ENCODE results near the gene DIDO1.

DIDO1 gene

DNA sequence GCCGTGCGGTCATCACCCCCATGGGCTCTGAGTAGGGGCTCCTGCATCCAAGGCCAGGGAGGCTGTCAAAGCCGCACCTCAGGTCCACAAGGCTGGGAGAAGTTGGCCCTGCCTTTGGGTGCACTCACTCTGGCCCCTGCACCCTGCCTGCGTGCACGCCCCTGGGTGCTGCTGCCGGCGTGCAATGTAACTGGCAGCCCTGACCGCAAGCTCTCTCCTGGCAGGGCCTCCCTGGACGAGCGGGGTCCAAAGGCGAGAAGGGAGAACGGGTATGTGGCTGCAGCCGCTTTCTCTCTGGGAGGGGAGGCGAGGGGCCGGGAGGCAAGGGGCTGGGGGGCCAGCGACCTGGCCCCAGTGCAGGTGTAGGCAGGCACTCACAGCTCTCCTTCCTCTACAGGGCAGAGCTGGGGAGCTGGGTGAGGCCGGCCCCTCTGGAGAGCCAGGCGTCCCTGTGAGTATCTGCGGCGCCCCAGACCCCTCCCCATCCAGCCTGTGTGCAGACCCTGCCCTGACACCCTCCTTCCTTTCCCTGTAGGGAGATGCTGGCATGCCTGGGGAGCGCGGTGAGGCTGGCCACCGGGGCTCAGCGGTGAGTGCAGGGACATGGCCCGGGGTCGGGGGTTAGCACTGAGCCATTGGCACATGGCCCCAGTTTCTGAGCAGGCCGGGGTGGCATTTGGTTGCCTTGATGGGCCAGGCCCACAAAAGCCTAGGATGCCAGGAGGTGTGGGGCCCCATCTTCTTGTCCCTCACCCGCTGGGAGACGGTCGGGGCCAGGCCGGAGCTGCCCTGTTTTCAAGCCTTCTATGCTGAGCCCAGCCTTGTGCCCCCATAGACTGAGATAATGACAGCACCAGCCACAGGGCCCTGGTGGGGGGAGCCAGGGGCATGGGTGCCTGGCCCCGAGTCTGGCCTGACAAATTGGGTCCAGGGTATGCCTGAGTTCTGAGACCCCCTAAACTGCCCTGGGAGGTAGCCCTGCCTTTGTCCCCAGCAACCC lies 96.8 kb downstream of the DIDO1 start:
- DNase-seq: no peak

DNA sequence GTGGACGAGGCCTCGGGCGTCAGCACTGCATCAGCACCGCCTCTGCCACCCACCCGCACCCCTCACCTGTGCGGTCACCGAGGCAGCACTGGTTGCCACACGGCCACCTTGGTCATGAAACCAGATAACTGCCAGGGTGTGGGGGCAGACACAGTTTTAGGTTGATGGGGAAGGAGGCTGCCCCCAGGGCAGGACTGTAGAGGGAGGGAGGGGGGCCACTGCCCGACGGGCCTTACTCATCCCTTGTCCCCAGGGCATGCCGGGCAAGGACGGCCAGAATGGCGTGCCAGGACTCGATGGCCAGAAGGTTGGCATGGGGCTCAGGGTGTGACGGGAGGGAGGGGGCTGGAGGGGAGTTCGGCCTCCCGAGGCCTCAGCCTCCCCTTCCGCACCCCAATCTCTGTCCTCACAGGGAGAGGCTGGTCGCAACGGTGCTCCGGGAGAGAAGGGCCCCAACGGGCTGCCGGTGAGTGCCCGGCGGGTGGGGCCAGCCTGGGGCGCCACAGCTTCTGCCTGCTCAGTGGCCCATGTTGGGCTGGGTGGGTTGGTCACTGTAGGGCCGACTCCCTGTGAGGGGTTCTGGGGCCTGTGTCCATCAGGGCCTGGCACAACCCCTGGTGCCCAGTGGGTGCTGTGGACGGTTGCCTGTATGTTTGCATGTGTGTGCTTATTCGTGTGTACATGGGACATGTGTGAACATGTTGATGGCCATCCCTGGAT lies 97.6 kb downstream of the DIDO1 start:
- DNase-seq: no peak

DNA sequence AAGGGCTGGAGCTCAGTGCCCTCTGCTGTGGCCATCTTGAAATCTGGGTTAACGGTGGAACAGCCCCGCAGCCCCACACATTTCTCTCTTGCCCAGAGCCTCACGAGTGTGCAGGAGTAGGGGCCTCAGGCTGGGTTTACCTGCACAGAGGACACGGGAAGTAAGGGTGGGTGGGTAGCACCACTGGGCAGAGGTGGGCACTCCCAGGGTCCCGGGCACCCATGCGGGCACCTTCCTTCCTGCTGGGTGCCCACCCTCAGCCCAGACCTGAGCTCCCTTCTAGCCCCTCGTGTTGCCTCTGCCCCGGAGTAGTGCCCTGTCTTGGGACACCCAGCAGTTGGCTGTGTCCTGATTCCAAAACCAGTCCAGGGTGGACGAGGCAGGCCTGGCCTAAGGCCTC lies 98.3 kb downstream of the DIDO1 start:
- no peak for DNase-seq
